ENCODE measurements around the gene DGAT2.

DNA sequence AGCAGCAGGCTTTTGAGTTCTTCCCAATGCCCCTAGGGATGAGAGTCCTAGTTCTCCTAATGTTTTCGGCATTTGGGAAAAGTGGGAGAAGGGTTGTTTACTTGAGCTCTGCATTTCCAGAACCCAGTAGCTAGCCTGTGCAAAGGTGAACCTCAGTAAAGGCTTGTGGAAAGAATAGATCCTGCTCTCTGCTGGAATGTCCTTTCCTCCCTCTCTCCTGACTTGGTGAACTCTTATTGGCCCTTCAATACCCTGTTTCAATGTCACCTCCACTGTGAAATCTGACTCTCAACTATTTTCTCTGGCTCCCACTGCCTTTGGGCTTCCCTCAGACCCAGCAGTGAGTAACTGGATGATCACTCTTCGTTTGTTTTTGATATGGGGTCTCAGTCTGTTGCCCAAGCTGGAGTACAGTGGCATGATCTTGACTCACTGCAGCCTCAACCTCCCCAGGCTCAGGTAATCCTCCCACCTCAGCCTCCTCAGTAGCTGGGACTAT, 44.0 kb downstream of the DGAT2 start:
- TF ChIP-seq, protein P1, sequence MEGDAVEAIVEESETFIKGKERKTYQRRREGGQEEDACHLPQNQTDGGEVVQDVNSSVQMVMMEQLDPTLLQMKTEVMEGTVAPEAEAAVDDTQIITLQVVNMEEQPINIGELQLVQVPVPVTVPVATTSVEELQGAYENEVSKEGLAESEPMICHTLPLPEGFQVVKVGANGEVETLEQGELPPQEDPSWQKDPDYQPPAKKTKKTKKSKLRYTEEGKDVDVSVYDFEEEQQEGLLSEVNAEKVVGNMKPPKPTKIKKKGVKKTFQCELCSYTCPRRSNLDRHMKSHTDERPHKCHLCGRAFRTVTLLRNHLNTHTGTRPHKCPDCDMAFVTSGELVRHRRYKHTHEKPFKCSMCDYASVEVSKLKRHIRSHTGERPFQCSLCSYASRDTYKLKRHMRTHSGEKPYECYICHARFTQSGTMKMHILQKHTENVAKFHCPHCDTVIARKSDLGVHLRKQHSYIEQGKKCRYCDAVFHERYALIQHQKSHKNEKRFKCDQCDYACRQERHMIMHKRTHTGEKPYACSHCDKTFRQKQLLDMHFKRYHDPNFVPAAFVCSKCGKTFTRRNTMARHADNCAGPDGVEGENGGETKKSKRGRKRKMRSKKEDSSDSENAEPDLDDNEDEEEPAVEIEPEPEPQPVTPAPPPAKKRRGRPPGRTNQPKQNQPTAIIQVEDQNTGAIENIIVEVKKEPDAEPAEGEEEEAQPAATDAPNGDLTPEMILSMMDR (optimal IDR thresholded peaks at IDR 0.05 in 1 of 3, IDR thresholded peaks at IDR 0.05 in 1 of 3, conservative IDR thresholded peaks at IDR 0.05 in 1 of 3; ENCODE audit: extremely low read depth in 1 of 3, insufficient read depth in 2 of 3, low read length in 3 of 3): no peak
- no peak for TF ChIP-seq EZH2 (IDR thresholded peaks at IDR 0.05; ENCODE audit: low read length)
